HEK293 (cell line): ENCODE results near the gene DHCR7.
A peak's percentile ranks its signal among the peaks of the same experiment; 100 is the strongest.

ENCODE experiments used
- CTCF ChIA-PET: fragments of 350-600 bp; formaldehyde crosslinking; extraction: SDS; loops from one replicate; lab custom pipeline; 2021; ENCODE audit warnings: antibody characterized with exemption; lab: Yijun Ruan, JAX
- POLR2A ChIA-PET: fragments of 300-600 bp; formaldehyde crosslinking; extraction: SDS; loops from one replicate; lab custom pipeline; 2020; ENCODE audit warnings: antibody characterized with exemption, inconsistent platforms; lab: Yijun Ruan, JAX
- H3K27ac ChIP-seq: fragments of 200-500 bp; sonication (Bioruptor generic); 2 replicates; pipeline ENCODE4 v1.5.1; 2014; ENCODE audit warnings: low read depth, low read length, control low read depth, inconsistent platforms; ENCODE audit errors: extremely low read depth
- H3K36me3 ChIP-seq, 2 experiments: fragments of 200-500 bp in 1 of 2; sonication (Bioruptor generic) in 1 of 2; 1 replicate in 1 of 2; 2 replicates in 1 of 2; pipeline ENCODE4 v1.5.1; 2014 to 2017; ENCODE audit warnings: inconsistent platforms in 2 of 2, low read length in 2 of 2; ENCODE audit not compliant: control insufficient read depth in 2 of 2, insufficient read depth in 1 of 2
- H3K4me1 ChIP-seq: fragments of 200-500 bp; sonication (Bioruptor generic); 2 replicates; pipeline ENCODE4 v1.5.1; 2014; ENCODE audit warnings: mild to moderate bottlenecking, low read length, inconsistent platforms; ENCODE audit not compliant: control insufficient read depth, insufficient read depth
- H3K4me3 ChIP-seq: 2 replicates; pipeline ENCODE4 v1.5.1; 2011; ENCODE audit warnings: low read depth, mild to moderate bottlenecking, control low read depth, low read length, moderate library complexity
- H3K9me3 ChIP-seq: fragments of 200-500 bp; sonication (Bioruptor generic); 2 replicates; pipeline ENCODE4 v1.5.1; 2014; ENCODE audit warnings: low read depth, low read length, inconsistent platforms; ENCODE audit not compliant: control insufficient read depth, insufficient read depth
- GLIS1 ChIP-seq: fragments of 450-650 bp; formaldehyde crosslinking; IDR thresholded peaks from 2 replicates; pipeline ENCODE4 v1.5.1; 2016; ENCODE audit warnings: missing biosample characterization, missing genetic modification characterization
- HOXD13 ChIP-seq: sonication (generic); formaldehyde crosslinking; IDR thresholded peaks from 2 replicates; pipeline ENCODE4 v1.8.0; 2022; ENCODE audit warnings: missing genetic modification reagents, borderline replicate concordance
- KLF7 ChIP-seq: fragments of 450-650 bp; formaldehyde crosslinking; IDR thresholded peaks from 2 replicates; pipeline ENCODE4 v1.5.1; 2016; ENCODE audit warnings: missing biosample characterization, missing genetic modification characterization, borderline replicate concordance
- PRDM1 ChIP-seq: fragments of 450-650 bp; formaldehyde crosslinking; IDR thresholded peaks from 2 replicates; pipeline ENCODE4; 2016; ENCODE audit warnings: missing biosample characterization, missing genetic modification characterization
- YY1 ChIP-seq: fragments of 450-650 bp; formaldehyde crosslinking; IDR thresholded peaks from 2 replicates; pipeline ENCODE4 v1.5.1; 2018; ENCODE audit warnings: missing biosample characterization, missing genetic modification characterization
- ZBTB17 ChIP-seq: fragments of 450-650 bp; formaldehyde crosslinking; IDR thresholded peaks from 2 replicates; pipeline ENCODE4 v1.5.1; 2016; ENCODE audit warnings: missing biosample characterization, missing genetic modification characterization
- ZBTB20 ChIP-seq: fragments of 450-650 bp; formaldehyde crosslinking; IDR thresholded peaks from 2 replicates; pipeline ENCODE4 v1.5.1; 2016; ENCODE audit warnings: missing biosample characterization, missing genetic modification characterization
- ZNF174 ChIP-seq: fragments of 450-650 bp; formaldehyde crosslinking; IDR thresholded peaks from 2 replicates; pipeline ENCODE4 v1.5.0; 2017; ENCODE audit warnings: missing biosample characterization, mild to moderate bottlenecking, missing genetic modification characterization
- ZNF302 ChIP-seq: fragments of 450-650 bp; formaldehyde crosslinking; IDR thresholded peaks from 2 replicates; pipeline ENCODE4 v1.5.1; 2016; ENCODE audit warnings: missing biosample characterization, missing genetic modification characterization, low read depth
- ZNF37A ChIP-seq: fragments of 450-650 bp; IDR thresholded peaks from 2 replicates; pipeline ENCODE4 v1.5.1; 2018; ENCODE audit warnings: missing biosample characterization, missing genetic modification characterization
- ZNF747 ChIP-seq: fragments of 450-650 bp; formaldehyde crosslinking; IDR thresholded peaks from 2 replicates; pipeline ENCODE4 v1.5.1; 2016; ENCODE audit warnings: missing biosample characterization, missing genetic modification characterization
- ZSCAN23 ChIP-seq: fragments of 450-650 bp; formaldehyde crosslinking; IDR thresholded peaks from 2 replicates; pipeline ENCODE4 v1.5.1; 2016; ENCODE audit warnings: missing biosample characterization, missing genetic modification characterization
- ZSCAN30 ChIP-seq: fragments of 450-650 bp; IDR thresholded peaks from 2 replicates; pipeline ENCODE4 v1.5.1; 2018; ENCODE audit warnings: missing biosample characterization, mild to moderate bottlenecking, missing genetic modification characterization, moderate library complexity
- TF ChIP-seq, protein P1 (sequence below): fragments of 450-650 bp; formaldehyde crosslinking; IDR thresholded peaks from 2 replicates; pipeline ENCODE4 v1.5.1; 2016; ENCODE audit warnings: missing biosample characterization, missing genetic modification characterization
- TF ChIP-seq, protein P2 (sequence below): fragments of 450-650 bp; formaldehyde crosslinking; IDR thresholded peaks from 2 replicates; pipeline ENCODE4 v1.5.1; 2016; ENCODE audit warnings: missing biosample characterization, missing genetic modification characterization
- TF ChIP-seq, protein P3 (sequence below): fragments of 450-650 bp; formaldehyde crosslinking; IDR thresholded peaks from 2 replicates; pipeline ENCODE4 v1.5.1; 2017; ENCODE audit warnings: missing biosample characterization, missing genetic modification characterization
- TF ChIP-seq, protein P4 (sequence below): fragments of 450-650 bp; formaldehyde crosslinking; IDR thresholded peaks from 2 replicates; pipeline ENCODE4 v1.5.1; 2016; ENCODE audit warnings: missing biosample characterization, missing genetic modification characterization
- TF ChIP-seq, protein P5 (sequence below): fragments of 450-650 bp; formaldehyde crosslinking; optimal IDR thresholded peaks from 2 replicates; pipeline ENCODE3; 2016; ENCODE audit warnings: missing biosample characterization, mild to moderate bottlenecking, missing genetic modification characterization
- TF ChIP-seq, protein P6 (sequence below): fragments of 450-650 bp; formaldehyde crosslinking; IDR thresholded peaks from 2 replicates; pipeline ENCODE4 v1.5.1; 2017; ENCODE audit warnings: missing biosample characterization, missing genetic modification characterization
- TF ChIP-seq, protein P7 (sequence below): fragments of 450-650 bp; formaldehyde crosslinking; IDR thresholded peaks from 2 replicates; pipeline ENCODE4 v1.5.1; 2016; ENCODE audit warnings: missing biosample characterization, missing genetic modification characterization, borderline replicate concordance
- TF ChIP-seq, protein P8 (sequence below): fragments of 450-650 bp; formaldehyde crosslinking; IDR thresholded peaks from 2 replicates; pipeline ENCODE4 v1.5.1; 2016; ENCODE audit warnings: missing biosample characterization, missing genetic modification characterization

DHCR7 gene

DNA sequence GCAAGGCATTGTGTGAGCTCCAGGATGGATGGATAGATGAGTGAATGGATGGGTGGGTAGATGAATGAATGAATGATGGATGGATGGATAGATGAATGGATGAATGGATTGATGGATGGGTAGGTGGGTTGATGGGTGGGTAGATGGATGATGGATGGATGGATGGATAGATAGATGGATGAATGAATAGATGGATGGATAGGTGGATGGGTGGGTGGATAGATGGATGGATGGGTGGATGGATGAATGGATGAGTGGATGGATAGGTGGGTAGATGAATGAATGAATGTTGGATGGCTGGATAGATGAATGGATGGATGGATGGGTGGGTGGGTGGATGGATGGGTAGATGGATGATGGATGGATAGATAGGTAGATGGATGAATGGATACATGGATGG lies 33.5 kb downstream of the DHCR7 start (continued):
- peak; percentile 85 for TF ChIP-seq ZBTB17

DNA sequence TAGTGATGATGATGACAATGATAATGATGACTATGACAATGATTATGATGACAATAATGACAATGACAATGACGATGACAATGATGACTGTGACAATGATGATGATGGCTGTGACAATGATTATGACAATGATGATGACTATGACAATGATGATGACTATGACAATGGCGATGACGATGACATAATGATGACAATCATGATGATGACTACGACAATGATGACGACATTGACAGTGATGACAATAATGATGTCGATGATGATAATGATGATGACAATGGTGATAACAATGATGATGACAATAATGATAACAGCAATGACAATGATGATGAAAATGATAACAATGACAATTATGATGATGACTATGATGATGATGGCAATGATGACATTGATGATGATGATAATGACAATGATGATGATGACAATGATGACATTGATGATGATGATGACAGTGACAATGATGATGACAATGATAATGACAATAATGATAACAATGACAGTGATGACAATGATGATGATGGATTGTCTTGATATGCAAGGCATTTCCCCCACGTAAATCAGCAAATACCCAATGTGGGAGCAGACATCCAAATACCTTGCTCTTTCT lies 37.7 kb downstream of the DHCR7 start:
- Histone ChIP-seq H3K9me3 (no peaks in the 10 kb centered on the region), H3K27ac (no peak overlapping the region), H3K4me1 (no peaks in the 10 kb centered on the region), H3K4me3 (no peak overlapping the region), H3K36me3 (no peaks in the 10 kb centered on the region)
- CTCF ChIA-PET: no interaction called here
- POLR2A ChIA-PET: no interaction called here
- TF ChIP-seq GLIS1 (tag by site-specific recombination) (no peak), ZSCAN23 (tag by site-specific recombination) (no peak), ZNF174 (tag by site-specific recombination) (no peak), ZSCAN30 (tag by site-specific recombination) (no peak), ZNF302 (tag by site-specific recombination) (no peak), YY1 (no peak), HOXD13 (CRISPR knock-in tag) (no peak), KLF7 (tag by site-specific recombination) (no peak), ZNF37A (tag by site-specific recombination) (no peak), PRDM1 (no peak), ZNF747 (0 out of 2 replicates have a peak, but pooled peaks have one; percentile 57), ZBTB20 (tag by site-specific recombination) (no peak)
- TF ChIP-seq, protein P1, sequence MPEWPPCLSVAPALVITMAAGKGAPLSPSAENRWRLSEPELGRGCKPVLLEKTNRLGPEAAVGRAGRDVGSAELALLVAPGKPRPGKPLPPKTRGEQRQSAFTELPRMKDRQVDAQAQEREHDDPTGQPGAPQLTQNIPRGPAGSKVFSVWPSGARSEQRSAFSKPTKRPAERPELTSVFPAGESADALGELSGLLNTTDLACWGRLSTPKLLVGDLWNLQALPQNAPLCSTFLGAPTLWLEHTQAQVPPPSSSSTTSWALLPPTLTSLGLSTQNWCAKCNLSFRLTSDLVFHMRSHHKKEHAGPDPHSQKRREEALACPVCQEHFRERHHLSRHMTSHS (tag by site-specific recombination): no peak
- TF ChIP-seq, protein P2, sequence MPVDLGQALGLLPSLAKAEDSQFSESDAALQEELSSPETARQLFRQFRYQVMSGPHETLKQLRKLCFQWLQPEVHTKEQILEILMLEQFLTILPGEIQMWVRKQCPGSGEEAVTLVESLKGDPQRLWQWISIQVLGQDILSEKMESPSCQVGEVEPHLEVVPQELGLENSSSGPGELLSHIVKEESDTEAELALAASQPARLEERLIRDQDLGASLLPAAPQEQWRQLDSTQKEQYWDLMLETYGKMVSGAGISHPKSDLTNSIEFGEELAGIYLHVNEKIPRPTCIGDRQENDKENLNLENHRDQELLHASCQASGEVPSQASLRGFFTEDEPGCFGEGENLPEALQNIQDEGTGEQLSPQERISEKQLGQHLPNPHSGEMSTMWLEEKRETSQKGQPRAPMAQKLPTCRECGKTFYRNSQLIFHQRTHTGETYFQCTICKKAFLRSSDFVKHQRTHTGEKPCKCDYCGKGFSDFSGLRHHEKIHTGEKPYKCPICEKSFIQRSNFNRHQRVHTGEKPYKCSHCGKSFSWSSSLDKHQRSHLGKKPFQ (tag by site-specific recombination): no peak
- TF ChIP-seq, protein P3, sequence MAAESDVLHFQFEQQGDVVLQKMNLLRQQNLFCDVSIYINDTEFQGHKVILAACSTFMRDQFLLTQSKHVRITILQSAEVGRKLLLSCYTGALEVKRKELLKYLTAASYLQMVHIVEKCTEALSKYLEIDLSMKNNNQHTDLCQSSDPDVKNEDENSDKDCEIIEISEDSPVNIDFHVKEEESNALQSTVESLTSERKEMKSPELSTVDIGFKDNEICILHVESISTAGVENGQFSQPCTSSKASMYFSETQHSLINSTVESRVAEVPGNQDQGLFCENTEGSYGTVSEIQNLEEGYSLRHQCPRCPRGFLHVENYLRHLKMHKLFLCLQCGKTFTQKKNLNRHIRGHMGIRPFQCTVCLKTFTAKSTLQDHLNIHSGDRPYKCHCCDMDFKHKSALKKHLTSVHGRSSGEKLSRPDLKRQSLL (tag by site-specific recombination): no peak
- TF ChIP-seq, protein P4, sequence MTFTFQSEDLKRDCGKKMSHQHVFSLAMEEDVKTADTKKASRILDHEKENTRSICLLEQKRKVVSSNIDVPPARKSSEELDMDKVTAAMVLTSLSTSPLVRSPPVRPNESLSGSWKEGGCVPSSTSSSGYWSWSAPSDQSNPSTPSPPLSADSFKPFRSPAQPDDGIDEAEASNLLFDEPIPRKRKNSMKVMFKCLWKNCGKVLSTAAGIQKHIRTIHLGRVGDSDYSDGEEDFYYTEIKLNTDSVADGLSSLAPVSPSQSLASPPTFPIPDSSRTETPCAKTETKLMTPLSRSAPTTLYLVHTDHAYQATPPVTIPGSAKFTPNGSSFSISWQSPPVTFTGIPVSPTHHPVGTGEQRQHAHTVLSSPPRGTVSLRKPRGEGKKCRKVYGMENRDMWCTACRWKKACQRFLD (tag by site-specific recombination): no peak
- TF ChIP-seq, protein P5, sequence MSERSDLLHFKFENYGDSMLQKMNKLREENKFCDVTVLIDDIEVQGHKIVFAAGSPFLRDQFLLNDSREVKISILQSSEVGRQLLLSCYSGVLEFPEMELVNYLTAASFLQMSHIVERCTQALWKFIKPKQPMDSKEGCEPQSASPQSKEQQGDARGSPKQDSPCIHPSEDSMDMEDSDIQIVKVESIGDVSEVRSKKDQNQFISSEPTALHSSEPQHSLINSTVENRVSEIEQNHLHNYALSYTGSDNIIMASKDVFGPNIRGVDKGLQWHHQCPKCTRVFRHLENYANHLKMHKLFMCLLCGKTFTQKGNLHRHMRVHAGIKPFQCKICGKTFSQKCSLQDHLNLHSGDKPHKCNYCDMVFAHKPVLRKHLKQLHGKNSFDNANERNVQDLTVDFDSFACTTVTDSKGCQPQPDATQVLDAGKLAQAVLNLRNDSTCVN: no peak
- TF ChIP-seq, protein P6, sequence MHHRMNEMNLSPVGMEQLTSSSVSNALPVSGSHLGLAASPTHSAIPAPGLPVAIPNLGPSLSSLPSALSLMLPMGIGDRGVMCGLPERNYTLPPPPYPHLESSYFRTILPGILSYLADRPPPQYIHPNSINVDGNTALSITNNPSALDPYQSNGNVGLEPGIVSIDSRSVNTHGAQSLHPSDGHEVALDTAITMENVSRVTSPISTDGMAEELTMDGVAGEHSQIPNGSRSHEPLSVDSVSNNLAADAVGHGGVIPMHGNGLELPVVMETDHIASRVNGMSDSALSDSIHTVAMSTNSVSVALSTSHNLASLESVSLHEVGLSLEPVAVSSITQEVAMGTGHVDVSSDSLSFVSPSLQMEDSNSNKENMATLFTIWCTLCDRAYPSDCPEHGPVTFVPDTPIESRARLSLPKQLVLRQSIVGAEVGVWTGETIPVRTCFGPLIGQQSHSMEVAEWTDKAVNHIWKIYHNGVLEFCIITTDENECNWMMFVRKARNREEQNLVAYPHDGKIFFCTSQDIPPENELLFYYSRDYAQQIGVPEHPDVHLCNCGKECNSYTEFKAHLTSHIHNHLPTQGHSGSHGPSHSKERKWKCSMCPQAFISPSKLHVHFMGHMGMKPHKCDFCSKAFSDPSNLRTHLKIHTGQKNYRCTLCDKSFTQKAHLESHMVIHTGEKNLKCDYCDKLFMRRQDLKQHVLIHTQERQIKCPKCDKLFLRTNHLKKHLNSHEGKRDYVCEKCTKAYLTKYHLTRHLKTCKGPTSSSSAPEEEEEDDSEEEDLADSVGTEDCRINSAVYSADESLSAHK: no peak
- TF ChIP-seq, protein P7, sequence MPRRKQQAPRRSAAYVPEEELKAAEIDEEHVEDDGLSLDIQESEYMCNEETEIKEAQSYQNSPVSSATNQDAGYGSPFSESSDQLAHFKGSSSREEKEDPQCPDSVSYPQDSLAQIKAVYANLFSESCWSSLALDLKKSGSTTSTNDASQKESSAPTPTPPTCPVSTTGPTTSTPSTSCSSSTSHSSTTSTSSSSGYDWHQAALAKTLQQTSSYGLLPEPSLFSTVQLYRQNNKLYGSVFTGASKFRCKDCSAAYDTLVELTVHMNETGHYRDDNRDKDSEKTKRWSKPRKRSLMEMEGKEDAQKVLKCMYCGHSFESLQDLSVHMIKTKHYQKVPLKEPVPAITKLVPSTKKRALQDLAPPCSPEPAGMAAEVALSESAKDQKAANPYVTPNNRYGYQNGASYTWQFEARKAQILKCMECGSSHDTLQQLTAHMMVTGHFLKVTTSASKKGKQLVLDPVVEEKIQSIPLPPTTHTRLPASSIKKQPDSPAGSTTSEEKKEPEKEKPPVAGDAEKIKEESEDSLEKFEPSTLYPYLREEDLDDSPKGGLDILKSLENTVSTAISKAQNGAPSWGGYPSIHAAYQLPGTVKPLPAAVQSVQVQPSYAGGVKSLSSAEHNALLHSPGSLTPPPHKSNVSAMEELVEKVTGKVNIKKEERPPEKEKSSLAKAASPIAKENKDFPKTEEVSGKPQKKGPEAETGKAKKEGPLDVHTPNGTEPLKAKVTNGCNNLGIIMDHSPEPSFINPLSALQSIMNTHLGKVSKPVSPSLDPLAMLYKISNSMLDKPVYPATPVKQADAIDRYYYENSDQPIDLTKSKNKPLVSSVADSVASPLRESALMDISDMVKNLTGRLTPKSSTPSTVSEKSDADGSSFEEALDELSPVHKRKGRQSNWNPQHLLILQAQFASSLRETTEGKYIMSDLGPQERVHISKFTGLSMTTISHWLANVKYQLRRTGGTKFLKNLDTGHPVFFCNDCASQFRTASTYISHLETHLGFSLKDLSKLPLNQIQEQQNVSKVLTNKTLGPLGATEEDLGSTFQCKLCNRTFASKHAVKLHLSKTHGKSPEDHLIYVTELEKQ (tag by site-specific recombination): no peak
- TF ChIP-seq, protein P8, sequence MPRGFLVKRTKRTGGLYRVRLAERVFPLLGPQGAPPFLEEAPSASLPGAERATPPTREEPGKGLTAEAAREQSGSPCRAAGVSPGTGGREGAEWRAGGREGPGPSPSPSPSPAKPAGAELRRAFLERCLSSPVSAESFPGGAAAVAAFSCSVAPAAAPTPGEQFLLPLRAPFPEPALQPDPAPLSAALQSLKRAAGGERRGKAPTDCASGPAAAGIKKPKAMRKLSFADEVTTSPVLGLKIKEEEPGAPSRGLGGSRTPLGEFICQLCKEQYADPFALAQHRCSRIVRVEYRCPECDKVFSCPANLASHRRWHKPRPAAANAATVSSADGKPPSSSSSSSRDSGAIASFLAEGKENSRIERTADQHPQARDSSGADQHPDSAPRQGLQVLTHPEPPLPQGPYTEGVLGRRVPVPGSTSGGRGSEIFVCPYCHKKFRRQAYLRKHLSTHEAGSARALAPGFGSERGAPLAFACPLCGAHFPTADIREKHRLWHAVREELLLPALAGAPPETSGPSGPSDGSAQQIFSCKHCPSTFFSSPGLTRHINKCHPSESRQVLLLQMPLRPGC (tag by site-specific recombination): no peak
